COLO829 (cell line): ENCODE data around the gene TBL1XR1.
A peak's percentile ranks its signal among the peaks of the same experiment; 100 is the strongest.
"Not testable (repeated sequence)": the region's sequence is repeated elsewhere in the genome, so short reads cannot be mapped to it uniquely, and the experiment has no call there.

Experiments used
- DNase-seq: peaks from one replicate; pipeline ENCODE4 v3.0.0; 2012; ENCODE audit warnings: low spot score

The TBL1XR1 gene

DNA sequence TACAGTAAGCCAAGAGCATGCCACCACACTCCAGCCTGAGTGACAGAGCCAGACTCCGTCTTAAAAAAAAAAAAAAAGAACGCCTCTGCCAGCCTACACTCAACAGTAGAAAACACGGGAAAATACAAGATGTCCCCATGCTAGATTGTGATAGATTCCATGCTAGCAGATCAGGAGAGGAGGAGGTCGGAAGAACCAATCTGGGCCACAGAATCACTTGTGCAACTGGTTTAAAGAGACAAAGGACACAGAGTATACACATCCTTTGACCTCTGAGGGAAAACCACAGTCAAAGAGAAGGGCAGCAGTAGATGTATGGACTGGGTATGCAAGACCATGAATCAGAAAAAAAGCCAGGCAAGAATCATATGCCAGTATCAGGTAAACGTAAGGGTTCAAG is 15.9 kb downstream of the TBL1XR1 start:
- DNase-seq, result no peak

DNA sequence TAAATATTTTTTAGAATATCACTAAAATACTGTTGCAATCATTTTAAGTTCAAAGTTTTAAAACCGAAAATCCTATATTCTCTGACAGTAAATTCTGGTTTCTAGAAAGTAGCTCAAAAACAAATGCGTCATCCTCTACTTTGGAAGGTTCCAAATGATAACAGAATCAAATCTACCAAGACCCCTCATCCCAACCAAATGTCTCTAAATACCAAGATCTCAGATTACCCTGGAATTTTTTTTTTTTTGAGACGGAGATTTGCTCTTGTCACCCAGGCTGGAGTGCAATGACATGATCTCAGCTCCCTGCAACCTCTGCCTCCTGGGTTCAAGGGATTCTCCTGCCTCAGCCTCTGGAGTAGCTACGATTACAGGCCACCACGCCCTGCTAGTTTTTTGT is 16.8 kb downstream of the TBL1XR1 start:
- DNase-seq, result no peak

DNA sequence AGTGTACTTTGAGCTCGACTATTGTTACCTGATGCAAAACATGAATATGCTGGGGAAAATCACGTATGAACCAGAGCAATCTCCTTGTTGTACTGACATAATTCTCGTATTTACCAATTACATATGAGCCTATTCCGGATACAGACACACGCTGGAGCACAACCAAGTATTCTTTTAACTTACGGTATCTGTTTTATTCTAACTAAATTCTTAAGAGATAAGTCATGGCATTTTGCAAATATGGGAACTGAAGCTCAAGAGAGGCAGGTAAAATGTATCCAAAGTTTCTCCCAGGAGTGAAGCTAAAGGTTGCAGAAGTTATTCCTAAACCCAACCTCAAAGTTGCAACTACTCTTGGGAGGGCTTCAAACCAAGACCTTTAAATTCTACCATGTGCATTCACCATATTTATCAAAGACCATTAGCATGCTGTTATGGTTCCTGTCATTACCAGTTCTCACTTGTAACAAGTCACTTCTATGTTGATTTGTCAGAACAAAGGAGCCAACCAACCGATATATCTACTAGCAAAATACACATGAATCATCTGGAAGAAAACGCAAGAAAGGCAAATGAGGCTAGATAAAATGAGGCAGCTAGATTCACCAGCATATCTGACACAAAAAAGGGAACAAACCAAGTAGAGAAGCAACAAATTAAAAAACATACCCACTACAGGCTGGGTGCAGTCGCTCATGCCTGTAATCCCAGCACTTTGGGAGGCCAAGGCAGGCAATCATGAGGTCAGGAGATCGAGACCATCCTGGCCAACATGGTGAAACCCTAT is 17.8 kb downstream of the TBL1XR1 start:
- DNase-seq, result no peak

DNA sequence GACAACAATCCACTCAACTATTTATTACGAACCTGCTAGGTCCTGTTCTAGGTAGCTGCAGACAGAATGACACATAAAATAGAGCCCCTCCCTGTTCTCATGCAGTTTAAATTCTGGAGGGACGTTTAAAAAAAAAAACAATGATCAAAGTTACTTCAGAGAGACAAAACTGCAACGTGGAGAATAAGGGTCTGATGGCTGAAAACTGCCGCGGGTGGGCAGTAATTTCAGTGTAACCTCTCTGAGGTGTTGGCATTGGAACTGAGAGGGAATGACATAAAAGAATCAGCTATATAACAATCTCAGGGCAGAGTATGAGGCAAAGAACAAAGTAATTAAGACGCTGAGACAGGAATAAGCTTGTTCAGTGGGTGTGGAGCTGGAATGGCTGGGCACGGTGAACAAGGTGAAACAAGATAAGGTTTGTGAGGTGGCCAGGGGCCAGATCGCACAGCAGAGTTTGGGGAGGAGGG is 19.5 kb downstream of the TBL1XR1 start:
- no peak for DNase-seq

DNA sequence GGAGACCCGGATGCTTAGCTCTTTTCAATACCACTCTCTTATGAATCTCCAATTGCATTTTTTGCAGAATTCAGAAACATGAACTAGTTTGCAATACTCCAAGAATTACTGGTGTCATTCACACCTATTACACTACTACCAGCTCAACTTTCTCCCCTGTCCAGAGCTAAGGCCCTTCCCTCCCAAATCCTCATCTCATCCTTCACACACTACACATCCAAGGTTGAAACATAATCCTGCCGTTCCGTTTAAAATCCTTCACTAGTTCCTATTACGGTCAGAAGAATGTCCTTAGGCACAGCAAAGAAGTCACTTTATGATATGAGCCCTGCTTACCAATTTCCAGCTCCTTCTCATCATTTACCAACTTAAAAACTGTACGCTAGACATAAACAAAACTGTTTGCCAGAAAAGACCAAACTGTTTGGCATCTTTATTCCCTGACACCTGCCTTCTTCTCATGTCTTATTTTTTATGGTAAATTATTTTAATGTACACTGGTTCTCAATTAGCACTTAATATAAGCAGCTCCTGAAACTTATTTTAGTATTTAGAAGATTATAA is 22.6 kb downstream of the TBL1XR1 start:
- DNase-seq, result no peak

DNA sequence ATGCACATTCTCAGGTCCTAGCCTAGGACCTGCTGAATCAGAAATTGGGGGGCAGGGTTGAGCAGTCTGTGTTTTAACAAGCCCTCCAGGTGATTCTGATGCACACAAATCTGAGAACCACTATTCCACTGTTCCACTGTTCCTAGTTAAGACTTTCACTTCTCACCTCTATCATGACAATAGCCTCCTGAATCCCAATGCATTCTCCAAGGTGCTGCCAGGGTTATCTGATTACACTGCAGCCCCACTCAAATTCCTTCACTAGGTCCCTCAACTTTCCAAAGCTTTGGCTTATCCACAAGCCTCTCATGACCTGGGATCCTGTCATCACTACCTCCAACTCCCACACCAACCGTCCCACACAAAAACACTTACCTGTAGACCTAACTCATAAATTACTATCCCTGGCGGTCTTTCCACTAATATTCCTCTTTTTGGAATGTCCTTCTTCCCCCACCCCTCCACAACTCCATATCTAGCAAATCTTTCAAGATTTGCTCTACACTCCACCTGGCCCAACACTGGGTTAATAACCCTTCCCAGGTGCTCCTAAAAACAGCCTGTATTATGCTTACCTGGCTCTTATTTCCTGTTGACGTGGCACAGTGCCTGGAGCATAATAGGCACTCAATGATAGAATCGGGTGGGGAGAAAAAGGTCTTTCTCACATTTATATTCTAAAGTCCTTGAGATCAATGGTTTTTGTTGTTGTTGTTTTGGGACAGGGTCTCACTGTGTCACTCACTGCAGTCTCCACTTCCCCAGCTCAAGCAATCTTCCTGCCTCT is 27.2 kb downstream of the TBL1XR1 start:
- no peak for DNase-seq

DNA sequence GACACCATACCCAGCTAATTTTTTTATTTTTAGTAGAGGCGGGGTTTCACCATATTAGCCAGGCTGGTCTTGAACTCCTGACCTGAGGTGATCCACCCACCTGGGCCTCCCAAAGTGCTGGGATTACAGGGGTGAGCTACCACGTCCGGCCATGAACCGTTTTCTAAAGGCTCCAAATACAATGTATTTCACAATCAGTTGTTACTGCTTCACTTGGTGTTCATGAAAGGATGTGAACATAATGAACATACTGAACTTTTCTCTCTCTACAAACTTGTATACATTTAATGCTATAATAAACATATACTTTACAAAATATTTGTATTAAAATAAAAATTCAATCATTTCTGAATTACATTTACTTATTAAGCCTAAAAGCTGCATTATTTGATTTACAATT is 28.9 kb downstream of the TBL1XR1 start:
- no peak for DNase-seq

DNA sequence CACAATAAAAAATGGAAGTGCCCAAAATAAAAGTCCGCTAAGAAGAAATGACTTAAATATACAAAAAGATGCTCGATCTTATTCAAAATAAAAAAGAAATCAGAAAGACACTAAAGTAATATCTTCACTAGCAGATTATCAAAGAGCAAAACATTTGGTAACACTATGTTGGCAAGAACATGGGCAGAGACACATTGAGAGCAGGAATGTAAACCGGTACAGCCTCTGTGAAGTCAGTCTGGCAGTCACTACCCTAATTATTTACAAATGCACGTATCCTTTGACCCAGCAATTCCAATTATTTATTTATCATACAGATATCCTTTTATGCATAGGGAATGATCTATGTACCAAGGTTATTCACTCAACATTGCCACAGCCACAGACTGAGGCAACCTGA is 34.5 kb downstream of the TBL1XR1 start:
- no peak for DNase-seq

DNA sequence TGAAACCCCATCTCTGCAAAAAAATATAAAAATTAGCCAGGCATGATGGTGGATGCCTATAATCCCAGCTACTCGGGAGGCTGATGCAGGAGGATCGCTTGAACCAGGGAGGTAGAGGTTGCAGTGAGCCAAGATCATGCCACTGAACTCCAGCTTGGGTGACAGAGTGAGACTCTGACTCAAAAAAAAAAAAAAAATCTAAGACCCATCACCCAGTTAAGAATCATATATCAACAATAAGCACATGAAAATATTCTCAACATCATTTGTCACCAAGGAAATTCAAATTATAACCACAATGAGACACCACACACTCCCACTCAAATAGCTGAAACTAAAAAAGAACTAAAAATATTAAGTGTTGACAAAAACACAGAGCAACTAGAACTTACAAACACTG is 35.7 kb downstream of the TBL1XR1 start:
- not testable (repeated sequence) for DNase-seq

DNA sequence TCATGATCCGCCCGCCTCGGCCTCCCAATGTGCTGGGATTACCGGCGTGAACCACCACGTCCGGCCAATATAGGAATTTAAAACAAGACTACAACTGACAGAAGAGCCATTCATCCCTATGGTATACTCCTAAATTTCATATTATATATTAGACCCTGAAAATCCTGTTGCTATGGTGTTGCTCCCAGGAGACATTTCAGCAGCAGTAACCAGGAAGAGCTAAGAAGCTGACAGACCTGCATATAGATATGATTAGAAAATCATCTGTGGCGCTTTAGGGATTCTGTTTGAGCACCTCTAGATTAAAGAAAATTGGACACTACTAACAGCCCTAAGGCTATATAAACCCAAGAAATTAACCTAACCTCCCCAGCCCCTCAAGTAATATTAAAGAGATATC is 38.8 kb downstream of the TBL1XR1 start:
- DNase-seq, result no peak

DNA sequence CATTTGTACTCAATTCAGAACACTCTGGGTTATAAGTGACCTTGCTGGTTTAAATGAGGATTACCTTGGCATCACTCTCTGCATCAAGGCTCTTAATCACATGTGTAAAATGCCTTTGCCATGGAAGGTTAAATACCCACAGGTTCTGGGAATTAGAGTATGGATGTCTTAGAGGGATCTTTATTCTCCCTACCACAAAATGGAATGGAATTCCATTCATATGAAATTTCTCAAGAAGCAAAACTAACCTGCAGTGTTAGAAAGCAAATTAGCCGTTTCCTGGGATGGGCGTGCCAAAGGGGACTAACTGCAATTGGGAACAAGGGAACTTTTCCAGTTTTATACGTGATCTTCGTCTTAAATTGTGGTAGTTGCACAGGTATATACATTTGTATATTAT is 39.8 kb downstream of the TBL1XR1 start:
- DNase-seq, result no peak

DNA sequence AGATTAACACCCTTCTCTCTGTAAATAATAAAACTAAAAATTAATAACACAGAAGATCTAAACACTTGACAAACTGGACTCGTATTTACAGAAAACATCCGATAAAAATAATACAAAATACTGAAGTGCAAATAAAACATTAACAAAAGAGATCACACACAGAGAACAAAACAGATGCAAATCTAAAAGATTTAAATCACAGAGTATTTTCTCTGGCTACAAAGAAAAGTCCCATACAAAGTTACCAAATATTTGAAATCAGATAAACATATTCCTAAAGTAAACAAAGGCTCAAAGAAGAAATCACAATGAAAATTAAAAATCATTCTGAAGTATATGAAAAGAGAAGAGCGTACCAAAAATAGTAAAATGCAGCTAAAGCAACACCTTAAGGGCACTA is 42.5 kb downstream of the TBL1XR1 start:
- no peak for DNase-seq

DNA sequence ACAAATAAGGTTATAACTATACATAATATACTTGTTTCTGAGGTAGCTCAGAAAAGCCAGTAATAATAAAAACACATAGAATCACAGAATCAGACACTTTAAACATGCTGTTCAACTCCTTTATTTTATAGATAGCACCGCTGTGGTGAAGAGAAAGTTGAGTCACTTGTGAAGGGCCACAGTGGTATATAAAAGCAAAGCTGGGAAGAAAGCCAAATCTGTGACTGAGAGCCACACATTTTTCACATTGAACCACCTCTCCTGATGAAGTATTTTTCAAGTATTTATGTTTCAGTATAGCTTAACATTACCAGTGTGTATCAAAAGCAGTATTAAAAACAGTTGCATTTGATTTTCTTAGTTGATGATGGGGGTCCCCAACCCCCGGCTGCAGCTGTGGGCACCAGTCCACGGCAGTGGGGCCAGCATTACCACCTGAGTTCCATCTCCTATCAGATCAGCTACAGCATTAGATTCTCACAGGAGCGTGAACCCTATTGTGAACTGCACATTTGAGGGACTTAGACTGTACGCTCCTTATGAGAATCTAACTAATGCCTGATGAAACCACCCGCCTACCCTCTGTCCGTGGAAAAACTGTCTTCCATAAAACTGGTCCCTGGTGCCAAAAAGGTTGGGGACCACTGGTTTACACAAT is 46.2 kb downstream of the TBL1XR1 start:
- DNase-seq, result peak; percentile 40

DNA sequence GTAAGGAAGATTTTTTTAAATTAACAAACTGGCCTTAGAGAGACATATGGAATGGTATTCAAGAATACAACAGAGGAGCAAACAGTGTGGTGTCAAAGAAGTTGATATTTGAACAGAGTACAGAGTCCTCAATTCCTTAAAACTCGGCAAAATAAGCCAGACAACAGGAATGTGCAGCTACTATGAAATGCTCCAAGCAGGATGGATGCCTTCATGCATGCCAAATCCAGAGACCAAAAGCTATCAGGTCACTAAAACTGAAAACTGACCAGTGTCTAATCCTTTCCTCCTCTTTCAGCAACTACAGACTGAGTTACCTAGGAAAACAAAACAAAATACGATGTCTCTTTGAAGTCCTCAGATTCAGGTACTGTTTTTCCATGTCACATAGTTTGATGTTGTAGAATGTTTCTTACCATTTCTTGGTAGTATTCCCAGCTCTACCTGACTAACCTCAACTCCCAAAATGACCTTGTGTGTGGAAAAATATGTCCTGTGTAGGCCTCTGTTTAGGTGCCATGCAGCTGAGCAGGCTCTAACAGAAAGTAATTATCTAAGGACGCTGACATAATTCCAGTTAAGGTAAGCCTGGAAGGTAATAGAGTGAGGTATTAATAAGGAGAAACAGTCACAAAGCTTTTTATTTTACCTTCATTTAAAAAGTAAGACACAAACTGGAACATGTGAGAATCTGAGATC is 46.9 kb downstream of the TBL1XR1 start:
- DNase-seq, result no peak

DNA sequence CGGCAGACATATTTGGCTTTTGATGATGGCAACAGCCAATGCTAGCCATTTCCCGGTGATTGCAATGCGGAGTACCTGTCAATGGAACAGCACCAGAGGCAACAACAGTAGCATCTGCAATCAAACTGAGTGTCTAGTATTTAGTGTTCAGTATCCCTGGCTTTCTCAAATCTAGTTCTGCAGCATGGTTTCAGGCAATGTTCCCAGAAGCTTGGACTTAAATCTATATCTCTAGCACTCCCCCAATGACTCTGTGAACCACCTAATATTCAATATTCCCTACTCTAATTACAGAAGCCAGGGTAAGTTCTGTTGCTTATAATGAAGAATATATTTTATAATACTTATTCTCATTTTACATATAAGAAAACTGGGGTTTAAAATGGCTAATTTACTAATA is 48.2 kb downstream of the TBL1XR1 start:
- no peak for DNase-seq

DNA sequence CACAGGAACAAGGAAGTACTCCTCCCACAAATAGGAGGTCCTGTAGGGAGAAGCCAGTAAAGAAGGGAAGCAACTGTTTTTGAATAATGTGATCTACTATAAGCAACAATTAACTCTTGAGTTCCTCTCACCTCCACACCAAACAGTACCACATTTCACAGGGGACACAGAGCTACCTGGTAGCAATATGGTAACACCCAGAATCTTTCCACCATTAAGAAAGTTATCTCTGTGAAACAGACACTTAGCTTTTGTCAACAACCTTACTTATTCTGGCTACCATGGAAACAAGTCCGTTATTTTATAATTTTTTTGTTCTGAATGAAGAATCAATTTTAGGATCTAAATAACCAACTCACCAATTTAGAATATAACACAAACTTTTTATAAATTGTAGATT is 49.5 kb downstream of the TBL1XR1 start:
- no peak for DNase-seq

DNA sequence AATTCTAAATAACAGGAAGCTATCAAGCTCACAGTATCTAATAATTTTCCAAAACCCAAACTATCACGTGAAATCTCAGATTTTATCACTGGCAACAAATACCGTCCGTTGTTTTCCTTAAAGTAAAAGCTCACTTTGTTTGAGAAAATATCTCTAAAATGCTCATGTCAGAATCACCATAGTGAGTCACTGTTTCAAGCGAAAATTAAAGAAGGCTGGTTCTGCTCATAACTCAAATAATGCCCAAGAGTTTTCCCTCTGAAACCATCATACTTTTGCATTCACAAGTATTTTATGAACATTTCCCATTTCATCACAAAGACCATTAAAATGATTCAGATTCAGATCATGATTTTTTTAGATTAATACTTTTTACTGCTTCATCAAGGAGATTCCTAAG is 50.6 kb downstream of the TBL1XR1 start:
- DNase-seq, result peak; percentile 53

DNA sequence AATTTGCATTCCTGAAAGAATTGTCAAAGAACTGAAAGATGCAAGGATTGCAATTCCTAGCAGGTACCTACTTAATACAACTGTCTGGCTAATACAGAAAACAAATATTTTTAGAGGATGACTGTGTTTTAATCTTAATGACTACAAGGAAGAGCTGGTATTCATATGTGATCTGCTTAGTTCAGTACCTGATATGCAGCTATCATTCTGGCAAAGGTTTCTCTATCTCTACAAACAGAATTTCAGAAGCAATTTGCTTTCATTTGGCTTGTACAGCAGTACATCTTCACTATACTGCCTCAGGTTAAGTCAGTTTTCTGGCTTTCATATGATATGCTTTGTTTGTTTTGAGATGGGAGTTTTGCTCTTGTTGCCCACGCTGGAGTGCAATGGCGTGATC is 51.3 kb downstream of the TBL1XR1 start:
- DNase-seq, result no peak

DNA sequence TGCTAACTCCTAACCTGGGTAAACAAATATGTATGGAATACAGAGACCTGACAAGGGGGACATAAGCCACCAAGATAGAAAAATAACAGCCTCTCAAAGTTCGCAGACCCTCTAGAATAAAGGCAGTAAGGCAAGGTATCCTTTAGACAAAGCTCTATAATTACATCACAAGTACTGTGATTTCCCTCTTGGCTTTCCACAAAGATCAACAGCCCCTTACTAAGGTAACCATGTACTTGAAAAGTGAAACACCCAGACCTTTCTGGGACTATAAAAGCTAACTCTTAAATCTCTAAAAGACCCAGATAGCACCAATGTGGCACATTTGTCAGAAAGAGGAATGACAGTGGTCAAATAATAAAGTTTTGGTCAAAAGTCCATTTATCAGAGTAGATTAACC is 51.9 kb downstream of the TBL1XR1 start:
- DNase-seq, result no peak

DNA sequence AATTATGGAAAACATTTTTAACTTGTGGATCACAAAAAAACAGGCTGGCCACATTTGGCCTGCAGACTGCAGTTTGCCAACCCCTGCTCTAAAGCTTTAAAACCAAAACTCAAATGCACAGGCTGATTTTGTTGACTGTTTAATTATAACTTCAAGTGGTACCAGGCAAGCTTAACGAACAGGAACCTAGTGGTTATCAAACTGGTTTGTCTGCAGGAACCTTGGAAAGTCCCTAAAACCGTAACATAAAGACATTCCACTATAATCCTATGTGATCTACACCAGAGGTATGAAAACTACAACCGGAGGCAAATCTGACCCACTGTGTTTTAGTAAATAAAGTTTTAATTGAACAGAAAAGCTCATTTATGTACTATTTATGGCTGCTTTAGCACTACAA is 52.4 kb downstream of the TBL1XR1 start:
- DNase-seq, result no peak

DNA sequence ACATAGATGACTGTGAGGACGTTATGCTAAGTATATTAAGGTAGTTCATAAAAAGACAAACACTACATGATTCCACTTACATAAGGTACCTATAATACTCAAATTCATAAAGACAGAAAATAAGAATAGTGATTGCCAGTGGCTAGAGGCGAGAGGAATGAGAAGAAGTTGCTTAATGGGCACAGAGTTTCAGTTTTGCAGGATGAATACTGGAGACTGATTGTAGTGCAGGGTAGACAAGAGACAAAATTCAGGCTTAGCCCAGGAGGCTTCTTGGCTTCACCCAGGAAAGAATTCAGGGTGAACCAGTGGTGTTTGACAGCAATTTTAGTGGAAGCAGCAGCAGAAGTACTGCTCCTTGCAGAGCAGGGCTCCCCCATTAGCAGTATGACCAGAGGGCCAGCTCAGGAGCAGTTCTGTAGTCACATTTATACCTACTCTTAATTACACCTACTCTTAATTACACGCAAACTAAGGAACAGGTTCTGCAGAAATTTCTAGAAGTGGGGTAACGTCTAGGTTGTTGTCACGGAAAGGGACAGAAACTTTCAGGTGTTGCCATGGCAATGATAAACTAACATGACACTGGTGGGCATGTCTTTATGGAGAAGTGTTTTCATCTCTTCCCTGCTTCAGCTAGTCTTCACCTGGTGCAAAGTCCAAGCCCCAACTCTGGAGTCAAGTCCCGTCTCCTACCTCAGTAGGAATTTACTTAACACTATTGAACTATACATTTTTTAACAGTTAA is 55.2 kb downstream of the TBL1XR1 start:
- no peak for DNase-seq
